Right hindlimb (tissue), 1 donor: ENCODE results near the gene GNAZ.

Source experiments
- DNase-seq: peaks from one replicate; pipeline ENCODE4 v3.0.0-alpha.2; 2018

GNAZ gene

DNA sequence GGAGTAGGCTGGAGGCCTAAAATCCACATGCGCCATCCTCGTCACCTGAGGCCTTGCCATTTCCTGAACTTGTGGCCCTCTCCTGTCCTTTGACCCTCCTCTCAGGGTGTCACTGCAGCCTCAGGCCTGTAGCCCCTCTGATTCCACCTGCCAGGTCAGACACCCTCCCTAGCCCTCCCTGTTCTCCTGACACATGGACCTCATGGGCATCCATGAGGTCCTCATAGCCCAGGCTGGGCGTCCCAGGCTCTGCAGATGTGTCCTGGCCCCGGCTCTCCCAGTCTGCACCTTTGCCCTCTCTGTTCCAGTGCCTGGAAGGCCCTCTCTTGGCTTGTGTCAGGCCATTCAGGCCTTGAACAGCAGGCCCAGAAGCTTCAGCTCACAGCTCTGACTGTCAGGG, 90.7 kb downstream of the GNAZ start:
- DNase-seq, result no peak

GRCh38 chr22:23161574-23161973, 91.3 kb downstream of the GNAZ start:
- no peak for DNase-seq

DNA sequence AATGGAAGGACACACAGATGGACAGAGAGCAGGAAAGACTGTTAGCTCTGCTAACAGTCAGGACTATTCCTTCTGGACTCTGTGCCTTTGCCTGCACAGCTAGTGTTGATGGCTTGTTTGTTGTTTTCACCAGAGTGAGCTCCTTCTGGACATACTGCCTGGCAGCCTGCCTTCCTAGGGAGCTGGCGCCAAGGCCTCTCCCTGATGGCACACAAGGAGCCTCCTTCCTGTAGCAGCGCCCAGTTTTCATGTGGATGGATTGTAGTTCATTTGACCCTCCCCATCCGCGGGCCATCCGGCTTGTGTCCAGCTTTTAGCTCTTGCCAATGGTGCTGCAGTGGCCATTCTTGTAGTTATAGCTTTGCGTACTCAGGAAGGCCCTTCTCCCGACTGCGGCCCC, 93.3 kb downstream of the GNAZ start:
- DNase-seq, result no peak

GRCh38 chr22:23164091-23164490, 93.8 kb downstream of the GNAZ start:
- DNase-seq, result no peak

- DNase-seq, result no peak
Observed at GRCh38 chr22:23166042-23166831, 95.9 kb downstream of the GNAZ start.

GRCh38 chr22:23166841-23167616, 96.7 kb downstream of the GNAZ start:
- no peak for DNase-seq

DNA sequence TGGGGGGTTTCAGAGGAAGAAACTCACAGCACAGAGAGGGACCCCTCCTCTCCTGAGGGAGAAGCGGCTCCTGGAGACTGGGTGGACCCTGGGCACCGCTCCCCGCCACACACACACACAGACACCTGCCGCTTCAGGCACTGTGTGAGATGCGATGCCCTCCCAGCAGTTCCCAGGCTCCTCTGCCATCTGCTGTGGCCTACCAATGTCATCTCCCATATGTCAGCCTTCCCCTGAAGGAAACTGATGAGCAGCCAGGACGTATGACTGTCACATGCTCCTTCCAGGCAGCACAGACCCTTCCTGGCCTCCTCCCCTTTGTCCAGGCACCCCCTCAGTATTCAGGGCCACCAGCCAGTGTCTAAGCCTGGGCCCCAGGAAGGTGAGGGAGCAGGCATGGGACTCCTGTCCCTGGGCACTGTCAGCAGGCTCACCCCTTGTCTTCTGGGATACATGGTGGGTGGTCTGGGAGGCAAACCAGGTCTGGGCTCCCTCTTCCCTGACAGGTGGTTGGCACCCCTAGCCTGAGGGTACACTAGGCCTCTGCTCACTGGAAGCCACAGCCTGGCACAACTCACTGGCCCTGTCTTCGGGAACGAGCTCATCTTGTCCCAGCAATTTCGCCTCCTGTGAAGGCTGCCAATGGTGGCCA, 98.2 kb downstream of the GNAZ start:
- no peak for DNase-seq

DNA sequence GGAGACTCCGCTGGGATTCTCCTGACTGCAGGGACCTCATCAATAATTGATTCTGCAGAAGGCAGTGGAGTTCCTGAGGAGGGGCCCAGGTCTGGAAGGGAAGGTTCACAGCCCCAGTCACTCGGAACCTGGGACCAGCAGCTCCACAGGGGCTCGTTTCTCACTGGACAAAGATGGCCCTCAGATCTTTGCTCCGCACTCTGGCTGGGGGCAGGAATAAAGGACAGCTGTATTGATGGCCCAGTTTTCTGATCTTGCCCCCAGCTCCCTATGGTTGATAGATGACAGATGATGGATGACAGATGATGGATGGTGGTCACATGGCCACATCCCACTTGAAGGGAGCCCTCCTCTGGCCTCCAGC, 98.7 kb downstream of the GNAZ start:
- DNase-seq, result no peak
